ENCODE data around the gene ZNF780B.
"Not testable (repeated sequence)": the region's sequence is repeated elsewhere in the genome, so short reads cannot be mapped to it uniquely, and the experiment has no call there.

ZNF780B gene
- 28.4 to 63.9 (median 34.8) reads per million in 3 experiments for total RNA-seq

DNA sequence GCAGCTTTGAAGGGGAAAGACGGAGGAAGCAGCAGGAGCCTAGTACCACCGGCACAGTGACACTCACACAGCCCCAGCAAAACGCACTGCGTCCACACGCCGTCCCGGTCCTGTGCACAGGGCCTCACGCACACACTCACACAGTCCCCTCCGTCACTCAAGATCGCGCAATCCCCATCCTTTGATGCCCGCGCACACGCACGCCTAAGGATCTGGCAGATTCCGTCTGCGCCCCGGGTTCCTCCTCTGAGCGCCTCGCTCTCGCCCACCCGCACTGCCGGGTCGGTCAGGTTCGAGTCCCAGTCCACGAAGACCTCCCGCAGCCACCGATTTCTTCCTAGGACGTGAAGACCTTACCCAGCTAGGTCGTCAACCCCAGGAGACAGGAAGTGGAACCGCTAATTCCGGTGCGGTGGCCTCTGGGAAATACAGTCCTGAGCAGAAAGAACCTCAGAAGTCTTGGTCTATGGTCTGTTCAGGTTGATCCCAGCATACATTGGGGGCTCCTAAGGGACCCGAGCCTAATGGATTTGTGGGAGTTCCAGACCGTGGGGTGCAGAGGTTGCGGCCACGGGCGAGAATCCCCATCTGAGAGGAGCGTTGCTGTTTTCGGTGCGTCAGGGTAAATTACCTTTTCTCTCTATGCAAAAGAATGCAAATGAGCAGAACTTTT, at the start of gene ZNF780B:
Gene ZNF780B (minus strand): TSS at position 400 of the 673 bp plus-strand sequence. CDS start 5,899 bp downstream, outside the sequence.
- DNase-seq = peak; percentile 70

DNA sequence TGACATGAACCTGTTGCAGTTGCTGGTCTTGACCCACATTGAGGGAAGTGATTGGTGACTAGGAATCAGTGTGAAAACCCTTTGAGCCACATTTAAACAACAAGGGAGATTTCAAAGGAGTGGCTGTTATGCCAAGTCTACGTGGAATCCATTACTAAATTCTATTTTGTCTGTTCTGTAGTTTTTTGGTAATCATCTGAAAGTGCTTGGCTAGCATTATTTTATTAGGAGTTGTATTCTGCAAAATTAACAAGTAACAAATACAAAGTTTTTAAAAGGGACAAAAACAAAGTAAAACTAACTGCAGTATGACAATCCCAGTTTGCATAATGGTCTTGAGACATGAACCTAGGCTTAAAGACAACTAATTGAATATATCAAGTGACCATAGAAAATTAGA, 48.7 kb upstream of the ZNF780B start:
- DNase-seq = no peak

DNA sequence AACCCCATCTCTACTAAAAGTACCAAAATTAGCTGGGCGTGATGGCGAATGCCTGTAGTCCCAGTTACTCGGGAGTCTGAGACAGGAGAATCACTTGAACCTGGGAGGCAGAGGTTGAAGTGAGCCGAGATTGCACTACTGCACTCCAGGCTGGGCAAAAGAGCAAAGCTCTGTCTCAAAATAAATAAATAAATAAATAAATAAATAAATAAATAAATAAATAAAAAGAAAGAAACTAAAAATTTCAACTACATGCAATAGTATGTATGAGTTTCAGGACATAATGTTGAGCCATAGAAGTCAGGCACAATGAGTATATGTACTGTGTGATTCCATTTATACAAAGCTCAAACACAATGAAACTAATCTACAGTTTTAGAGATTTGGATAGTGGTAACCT, 47.6 kb upstream of the ZNF780B start:
- no peak for DNase-seq

DNA sequence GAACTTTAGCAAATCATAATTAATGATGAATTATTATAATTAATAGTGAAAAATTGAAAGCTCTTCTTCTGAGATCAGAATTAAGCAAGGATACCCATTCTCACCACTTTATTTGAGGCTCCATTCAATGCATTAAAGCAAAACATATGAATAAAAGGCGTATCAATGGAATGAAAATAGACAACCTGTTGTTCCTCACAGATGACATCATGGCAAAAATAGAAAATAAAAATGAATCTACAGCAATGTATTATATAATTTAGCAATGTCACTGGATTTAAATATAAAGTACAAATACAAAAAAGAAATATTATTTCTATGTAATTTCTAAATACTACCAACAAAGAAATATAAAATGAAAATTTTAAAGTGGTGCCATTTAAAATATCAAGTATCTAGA, 45.8 kb upstream of the ZNF780B start:
- DNase-seq = no peak

DNA sequence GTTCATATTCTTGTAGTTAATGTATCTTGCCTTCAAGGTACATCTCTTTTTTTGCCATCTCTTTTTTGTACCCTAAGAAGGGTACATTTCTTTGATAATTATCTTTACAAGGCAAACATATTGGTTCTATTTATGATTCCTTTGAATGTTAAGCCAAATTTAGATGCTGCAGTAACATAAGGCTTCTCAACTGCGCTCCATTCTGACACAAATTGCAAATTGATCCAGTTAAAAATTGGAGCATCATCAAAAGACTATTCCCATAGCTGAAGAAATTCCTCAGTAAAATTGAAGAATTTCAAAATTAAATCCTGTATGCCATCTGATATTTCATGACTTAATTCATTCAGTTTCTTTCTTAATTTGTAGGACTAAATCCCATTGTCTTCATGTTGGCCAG, 37.4 kb upstream of the ZNF780B start:
- DNase-seq = no peak

DNA sequence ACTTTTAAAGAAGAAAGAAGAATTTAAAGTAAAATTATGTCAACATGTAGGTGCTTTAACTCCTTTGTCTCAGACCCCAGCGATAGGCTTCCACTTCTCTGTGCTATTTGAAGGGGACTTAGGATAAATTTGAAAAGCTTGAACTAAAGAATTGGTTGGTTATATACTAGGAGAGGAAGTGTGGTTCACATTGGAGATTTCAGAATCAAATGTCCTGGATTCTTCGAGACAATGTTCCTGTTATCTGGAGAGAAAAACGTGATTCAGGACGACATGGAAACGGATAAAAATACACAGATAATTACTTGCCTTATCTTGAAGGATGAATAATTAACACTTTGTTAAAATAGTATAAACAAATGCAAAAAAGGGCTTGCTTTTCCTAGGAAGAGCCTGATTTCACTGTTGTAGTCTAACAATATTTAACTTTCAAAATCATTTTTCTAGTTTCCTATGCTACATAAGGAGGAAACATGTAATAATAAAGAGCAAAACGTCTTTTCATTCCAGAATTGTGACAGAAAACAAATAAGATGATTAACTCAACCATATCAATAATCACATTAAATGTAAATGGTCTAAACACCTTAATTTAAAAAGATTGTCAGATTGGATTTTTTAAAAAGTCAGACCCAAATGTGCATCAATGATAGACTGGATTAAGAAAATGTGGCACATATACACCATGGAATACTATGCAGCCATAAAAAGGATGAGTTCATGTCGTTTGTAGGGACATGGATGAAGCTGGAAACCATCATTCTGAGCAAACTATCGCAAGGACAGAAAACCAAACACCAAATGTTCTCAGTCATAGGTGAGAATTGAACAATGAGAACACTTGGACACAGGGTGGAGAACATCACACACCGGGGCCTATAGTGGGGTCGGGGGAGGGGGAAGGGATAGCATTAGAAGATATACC, 35.4 kb upstream of the ZNF780B start:
- DNase-seq = no peak

DNA sequence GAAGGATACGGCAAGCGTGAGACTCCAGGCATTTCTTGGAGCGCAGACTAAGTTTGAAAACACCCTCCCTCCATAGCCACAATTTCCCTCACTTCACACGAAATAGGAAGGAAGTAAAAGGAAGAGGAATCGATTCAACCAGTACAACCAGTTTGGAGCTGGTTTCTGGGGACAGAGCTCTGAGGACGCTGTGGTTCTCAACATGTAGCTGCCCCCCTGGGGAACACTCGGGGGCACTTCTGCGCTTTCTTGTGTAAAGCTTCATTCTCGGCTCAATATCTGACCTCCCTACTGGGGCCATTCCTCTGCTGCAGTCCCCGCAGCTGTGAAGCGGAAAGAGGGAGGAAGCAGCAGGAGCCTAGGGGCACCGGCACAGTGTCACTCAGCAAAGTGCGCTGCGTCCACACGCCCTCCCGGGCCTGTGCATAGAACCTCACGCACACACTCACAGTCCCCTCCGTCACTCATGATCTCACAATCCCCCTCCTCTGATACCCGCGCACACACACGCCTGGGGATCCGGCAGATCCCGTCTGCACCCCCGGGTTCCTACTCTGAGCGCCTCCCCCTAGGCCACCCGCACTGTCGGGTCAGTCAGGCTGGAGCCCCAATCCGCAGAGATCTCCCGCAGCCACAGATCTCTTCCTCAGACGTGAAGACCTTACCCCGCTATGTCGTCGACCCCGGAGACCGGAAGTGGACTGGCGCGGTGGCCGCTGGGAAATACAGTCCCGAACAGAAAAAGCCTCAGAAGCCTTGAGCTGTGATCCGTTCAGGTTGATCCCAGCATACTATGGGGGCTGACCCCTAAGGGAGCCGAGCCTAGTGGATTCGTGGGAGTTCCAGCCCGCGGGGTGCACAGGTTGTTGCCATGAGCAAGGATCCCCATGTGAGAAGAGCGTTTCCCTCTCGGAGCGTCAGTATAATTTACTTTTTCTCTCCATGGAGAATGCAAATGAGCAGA, 34.5 kb upstream of the ZNF780B start, which contains the start of gene ZNF780A:
Gene ZNF780A (minus strand): TSS at position 703 of the 964 bp plus-strand sequence. CDS start 6,190 bp downstream, outside the sequence.
- DNase-seq = peak; percentile 76

DNA sequence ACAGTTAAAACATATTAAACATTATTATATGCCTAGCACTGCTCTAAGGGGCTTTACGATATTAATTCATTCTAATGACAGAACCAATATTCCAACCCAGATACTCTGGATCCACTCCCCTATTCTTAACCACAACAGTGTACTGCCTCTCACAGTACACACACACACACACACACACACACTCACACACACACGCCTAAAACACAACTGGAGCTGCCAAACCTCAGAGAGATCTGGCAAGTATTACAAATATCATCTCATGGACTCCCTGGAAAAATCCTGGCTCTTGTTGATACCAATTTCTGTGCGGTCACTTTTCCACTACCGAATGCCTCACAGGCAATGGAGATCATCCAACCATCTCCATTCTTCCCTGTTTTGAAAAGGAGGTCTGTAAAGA, 33.4 kb upstream of the ZNF780B start:
- DNase-seq = no peak

DNA sequence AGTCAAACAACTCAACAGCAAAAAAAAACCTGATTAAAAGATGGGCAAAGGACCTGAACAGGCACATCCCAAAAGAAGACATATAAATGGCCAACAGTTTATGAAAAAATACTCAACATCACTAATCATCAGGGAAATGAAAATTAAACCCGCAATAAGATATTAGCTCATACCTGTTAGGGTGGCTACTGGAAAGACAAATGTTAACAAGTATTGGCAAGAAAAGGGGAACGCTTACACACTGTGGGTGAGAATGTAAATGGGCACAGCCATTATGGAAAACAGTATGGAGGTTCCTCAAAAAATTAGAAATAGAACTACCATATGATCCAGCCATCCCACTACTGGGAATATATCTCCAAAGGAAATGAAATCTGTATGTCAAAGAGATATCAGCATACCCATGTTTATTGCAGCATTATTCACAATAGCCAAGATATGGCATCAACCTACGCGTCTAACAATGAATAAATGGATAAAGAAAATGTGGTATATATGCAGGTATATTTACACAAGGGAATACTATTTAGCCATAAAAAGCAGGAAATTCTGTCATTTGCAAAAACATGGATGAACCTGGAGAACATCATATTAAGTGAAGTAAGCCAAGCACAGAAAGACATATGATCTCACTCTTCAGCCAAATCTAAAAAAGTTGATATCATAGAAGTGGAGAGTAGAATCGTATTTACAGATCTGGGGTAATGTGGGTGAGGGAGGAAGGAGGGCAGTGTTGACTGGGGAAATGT, 32.4 kb upstream of the ZNF780B start:
- no peak for DNase-seq

DNA sequence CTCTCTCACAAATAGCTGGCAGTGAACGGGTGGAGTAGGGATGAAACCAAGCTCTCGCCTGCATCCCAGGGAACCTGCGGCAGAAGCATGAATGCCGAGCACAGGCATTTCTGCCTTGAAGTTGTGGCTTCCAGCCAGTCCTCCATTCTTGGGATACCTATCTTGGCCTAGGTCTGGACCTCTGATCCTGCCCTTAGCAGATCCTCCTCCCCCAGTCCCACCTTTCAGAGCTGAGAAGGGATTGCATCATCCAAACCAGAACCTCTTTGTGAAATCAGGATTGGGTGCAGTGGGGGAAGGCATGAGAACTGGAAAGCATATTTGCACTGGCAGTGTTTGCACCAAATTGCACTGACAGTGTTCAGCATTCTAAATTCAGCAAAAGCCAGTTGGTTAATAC, 28.9 kb upstream of the ZNF780B start:
- DNase-seq = no peak

DNA sequence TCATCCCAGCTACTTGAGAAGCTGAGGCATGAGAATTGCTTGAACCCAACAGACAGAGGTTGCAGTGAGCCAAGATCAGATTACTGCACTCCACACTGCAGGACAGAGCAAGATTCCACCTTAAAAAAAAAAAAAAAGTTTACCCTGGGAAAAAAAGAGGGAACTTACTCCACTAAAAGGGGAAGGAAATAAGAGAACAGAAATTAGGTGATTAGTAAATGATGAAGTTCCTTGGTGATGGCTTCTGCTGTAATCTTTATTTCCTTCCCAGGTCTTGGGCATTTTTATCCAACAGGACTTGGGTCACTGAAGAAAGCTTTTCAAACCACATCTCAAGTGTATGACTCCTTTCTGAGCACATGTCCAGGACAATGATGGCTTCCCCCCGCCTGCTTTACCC, 25.4 kb upstream of the ZNF780B start:
- no peak for DNase-seq

DNA sequence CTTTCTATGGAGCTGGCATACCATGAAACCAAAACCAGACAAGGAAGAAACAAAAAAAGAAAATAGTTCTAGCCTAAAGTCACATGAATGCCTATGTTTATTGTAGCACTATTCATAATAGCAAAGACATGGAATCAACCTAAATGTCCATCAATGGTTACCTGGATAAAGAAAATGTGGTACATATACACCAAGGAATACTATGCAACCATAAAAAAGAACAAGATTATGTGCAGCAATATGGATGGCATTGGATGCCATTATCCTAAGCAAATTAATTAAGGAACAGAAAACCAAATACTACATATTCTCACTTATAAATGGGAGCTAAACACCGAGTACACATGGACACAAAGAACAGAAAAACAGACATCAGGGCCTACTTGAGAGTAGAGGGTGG, 24.3 kb upstream of the ZNF780B start:
- no peak for DNase-seq

DNA sequence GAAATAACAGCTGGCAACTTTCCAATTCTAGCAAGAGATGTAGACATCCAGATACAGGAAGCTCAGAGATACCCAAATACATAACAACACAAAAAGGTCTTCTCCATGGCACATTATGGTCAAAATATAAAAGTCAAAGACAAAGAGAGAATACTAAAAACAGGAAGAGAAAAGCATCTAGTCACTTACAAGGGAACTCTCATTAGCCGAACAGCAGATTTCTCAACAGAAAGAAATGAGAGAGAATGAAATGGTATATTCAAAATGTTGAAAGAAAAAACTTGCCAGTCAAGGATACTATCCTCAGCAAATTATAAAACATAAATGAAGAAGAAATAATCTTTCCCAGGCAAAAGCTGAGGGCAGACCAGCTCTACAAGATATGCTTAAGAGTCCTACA, 22.3 kb upstream of the ZNF780B start:
- no peak for DNase-seq

DNA sequence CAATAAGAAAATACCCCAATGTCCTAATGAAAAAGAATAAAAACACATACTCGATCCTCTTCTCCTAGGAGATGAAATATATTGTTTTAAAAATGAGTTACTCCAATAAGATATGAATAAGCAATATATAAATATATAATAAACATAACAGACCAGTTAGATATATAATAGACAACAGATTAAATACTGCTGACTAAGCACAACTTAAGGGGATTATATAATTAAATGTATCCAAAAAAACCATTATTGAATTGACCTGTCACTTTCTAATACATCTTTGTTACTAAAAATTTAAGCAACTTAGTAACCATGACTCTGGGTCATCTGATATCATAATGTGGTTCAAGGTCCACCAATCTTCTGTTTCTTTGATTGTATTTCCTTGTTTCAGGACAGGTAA, 14.0 kb upstream of the ZNF780B start:
- no peak for DNase-seq

DNA sequence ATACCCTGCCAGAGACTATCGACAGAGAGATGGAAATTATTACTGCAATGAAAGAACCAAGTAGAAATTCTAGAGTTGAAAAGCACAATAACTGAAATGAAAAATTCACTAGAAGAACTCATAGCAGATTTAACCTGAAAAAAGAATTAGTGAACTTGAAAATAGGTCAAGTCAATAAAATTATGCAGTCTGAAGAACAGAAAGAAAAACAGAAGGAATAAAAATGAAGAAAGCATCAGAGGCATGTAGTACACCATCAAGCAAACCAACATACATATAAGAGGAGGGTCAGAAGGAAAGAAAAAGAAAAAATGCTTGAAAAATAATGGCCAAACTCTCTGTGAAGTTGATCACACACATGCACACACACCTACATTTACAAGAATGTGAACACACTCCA, 3.6 kb upstream of the ZNF780B start:
- DNase-seq = no peak

DNA sequence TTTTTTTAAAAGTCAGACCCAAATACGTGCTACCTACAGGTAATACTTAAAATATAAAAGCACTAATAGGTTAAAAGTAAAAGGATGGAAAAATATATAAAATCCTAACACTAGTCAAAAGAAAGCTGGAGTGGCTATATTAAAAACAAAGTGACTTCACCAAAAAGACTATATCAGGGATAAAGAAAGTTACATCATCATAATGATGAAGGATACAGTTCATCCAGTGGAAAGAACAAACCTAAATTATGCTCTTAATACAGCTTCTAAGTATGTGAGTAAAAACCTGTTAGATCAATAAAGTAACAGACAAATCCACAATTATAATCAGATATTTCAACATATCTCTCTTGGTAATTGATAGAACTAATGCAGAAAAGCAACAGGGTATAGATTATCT, 1.1 kb upstream of the ZNF780B start:
- no peak for DNase-seq

DNA sequence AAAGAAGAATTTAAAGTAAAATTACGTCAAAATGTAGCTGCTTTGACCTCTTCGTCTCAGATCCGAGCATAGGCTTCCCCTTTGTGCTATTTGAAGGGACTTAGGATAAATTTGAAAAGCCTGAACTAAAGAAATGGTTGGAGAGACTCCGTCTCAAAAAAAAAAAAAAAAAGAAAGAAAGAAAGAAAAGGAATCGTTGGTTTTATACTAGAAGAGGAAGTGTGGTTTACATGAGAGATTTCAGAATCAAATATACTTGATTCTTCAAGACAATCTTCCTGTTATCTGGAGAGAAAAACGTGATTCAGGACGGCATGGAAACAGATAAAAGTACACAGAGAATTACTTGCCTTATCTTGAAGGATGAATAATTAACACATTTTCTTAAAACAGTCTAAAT, 474 bp upstream of the ZNF780B start:
- DNase-seq = no peak

DNA sequence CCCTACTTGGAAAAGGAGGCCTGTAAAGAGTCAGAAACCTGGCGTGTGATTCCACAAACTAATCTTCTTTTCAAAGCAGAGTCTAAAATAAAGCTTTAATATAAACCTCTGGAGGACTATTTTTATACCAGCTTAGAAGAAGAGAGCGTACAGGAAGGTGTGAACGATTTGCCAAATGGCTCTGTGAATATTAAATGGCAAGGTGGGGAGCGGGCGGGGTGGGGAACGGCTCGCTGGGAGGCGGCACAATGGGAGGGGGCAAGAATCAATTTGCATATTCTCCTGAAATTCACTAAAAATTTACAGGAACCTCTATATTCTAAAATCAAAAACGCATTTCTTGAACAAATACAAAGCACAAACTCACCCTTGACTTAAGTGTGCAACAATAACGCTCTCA, 982 bp downstream of the ZNF780B start:
- DNase-seq = no peak

DNA sequence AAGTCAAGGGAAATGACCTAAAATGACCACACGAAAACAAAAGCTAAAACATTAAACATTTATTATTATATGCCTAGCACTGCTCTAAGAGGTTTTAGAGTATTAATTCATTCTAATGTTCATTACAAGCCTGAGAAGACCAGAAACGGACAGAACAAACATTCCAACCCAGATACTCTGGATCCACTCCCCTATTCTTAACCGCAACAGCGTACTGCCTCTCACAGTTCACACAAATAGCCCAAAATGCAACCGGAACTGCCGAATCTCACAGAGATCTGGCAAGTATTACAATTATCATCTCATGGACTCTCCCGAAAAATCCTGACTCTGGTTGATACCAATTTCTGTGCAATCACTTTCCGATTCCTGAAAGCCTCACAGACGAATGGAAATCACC, 1.4 kb downstream of the ZNF780B start:
- no peak for DNase-seq

DNA sequence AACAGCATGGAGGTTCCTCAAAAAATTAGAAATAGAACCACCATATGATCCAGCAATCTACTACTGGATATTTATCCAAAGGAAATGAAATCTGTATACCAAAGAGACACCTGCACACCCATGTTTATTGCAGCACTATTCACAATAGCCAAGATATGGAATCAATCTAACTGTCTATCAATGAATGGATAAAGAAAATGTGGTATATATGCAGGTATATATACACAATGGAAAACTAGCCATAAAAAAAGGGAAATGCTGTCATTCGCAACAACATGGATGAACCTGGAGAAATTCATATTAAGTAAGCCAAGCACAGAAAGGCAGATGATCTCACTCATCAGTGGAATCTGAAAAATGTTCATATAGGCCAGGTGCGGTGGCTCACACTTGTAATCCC, 2.5 kb downstream of the ZNF780B start:
- DNase-seq = no peak

DNA sequence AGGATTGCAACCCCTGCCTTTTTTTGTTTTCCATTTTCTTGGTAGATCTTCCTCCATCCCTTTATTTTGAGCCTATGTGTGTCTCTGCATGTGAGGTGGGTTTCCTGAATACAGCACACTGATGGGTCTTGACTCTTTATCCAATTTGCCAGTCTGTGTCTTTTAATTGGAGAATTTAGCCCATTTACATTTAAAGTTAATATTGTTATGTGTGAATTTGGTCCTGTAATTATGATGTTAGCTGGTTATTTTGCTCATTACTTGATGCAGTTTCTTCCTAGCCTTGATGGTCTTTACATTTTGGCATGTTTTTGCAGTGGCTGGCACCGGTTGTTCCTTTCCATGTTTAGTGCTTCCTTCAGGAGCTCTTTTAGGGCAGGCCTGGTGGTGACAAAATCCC, 14.3 kb downstream of the ZNF780B start:
- DNase-seq = not testable (repeated sequence)

DNA sequence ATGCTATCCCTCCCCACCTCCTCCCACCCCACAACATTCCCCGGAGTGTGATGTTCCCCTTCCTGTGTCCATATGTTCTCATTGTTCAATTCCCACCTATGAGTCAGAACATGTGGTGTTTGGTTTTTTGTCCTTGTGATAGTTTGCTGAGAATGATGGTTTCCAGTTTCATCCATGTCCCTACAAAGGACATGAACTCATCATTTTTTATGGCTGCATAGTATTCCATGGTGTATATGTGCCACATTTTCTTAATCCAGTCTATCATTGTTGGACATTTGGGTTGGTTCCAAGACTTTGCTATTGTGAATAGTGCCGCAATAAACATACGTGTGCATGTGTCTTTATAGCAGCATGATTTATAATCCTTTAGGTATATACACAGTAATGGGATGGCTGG, 18.0 kb downstream of the ZNF780B start:
- not testable (repeated sequence) for DNase-seq

All from central memory CD4-positive, alpha-beta T cell (primary cell).